Measurements from ENCODE around the gene PTPRM. TPM values are rescaled to one million over a fixed set of nuclear protein-coding genes. Genes with fewer than 3 reads are reported as not detected.

The PTPRM gene
- total RNA-seq, 2 donors from 2014 or later, result 7.5 to 19.2 TPM

- Mint-ChIP-seq H3K4me1 (ENCODE audit: low read depth in 2 of 2) (no peaks in the 10 kb centered on the region), H3K27ac (no peak overlapping the region), H3K27me3 (no peaks in the 10 kb centered on the region), H3K36me3 (peaks cover 6% of the 10 kb centered on the region), H3K9me3 (peaks cover 4% of the 10 kb centered on the region), H3K4me3 (no peak overlapping the region)
- ATAC-seq (no peak), DNase-seq (ENCODE audit: low spot score) (no peak)
Measured at GRCh38 chr18:7844418-7844817, 277.3 kb downstream of the PTPRM start.

GRCh38 chr18:7846335-7846734 lies 279.2 kb downstream of the PTPRM start:
- Mint-ChIP-seq H3K4me3 (no peak overlapping the region), H3K27me3 (no peaks in the 10 kb centered on the region), H3K9me3 (peaks cover 4% of the 10 kb centered on the region), H3K27ac (no peak overlapping the region), H3K4me1 (ENCODE audit: low read depth in 2 of 2) (no peaks in the 10 kb centered on the region), H3K36me3 (peaks cover 12% of the 10 kb centered on the region)
- DNase-seq (ENCODE audit: low spot score), result no peak
- ATAC-seq, result no peak

- peaks cover 4% of the 10 kb centered on the region for H3K9me3 Mint-ChIP-seq
- ATAC-seq (no peak), DNase-seq (ENCODE audit: low spot score) (no peak)
- H3K27ac Mint-ChIP-seq, result no peak overlapping the region
- H3K27me3 Mint-ChIP-seq, result no peaks in the 10 kb centered on the region
- H3K4me3 Mint-ChIP-seq, result no peak overlapping the region
- H3K4me1 Mint-ChIP-seq (ENCODE audit: low read depth in 2 of 2), result no peaks in the 10 kb centered on the region
- H3K36me3 Mint-ChIP-seq, result peaks cover 12% of the 10 kb centered on the region
Measured at GRCh38 chr18:7847357-7848053, 280.4 kb downstream of the PTPRM start.

- peaks cover 12% of the 10 kb centered on the region for H3K36me3 Mint-ChIP-seq
- H3K9me3 Mint-ChIP-seq, result peaks cover 5% of the 10 kb centered on the region
- ATAC-seq (no peak), DNase-seq (ENCODE audit: low spot score) (no peak)
- no peaks in the 10 kb centered on the region for H3K4me1 Mint-ChIP-seq (ENCODE audit: low read depth in 2 of 2)
- H3K4me3 Mint-ChIP-seq, result no peak overlapping the region
- no peaks in the 10 kb centered on the region for H3K27me3 Mint-ChIP-seq
- H3K27ac Mint-ChIP-seq, result no peak overlapping the region
Measured at GRCh38 chr18:7848054-7848412, 280.9 kb downstream of the PTPRM start.

GRCh38 chr18:7850446-7850845 lies 283.3 kb downstream of the PTPRM start:
- Mint-ChIP-seq H3K4me1 (ENCODE audit: low read depth in 2 of 2) (no peaks in the 10 kb centered on the region), H3K9me3 (peaks cover 7% of the 10 kb centered on the region), H3K27me3 (no peaks in the 10 kb centered on the region), H3K36me3 (peaks cover 12% of the 10 kb centered on the region), H3K27ac (no peak overlapping the region), H3K4me3 (no peak overlapping the region)
- DNase-seq (ENCODE audit: low spot score) (no peak), ATAC-seq (no peak)

GRCh38 chr18:7855028-7855427 lies 287.9 kb downstream of the PTPRM start:
- Mint-ChIP-seq H3K4me3 (no peak overlapping the region), H3K4me1 (ENCODE audit: low read depth in 2 of 2) (no peaks in the 10 kb centered on the region), H3K27ac (no peak overlapping the region), H3K36me3 (peaks cover 6% of the 10 kb centered on the region), H3K9me3 (peaks cover 3% of the 10 kb centered on the region), H3K27me3 (no peaks in the 10 kb centered on the region)
- no peak for DNase-seq (ENCODE audit: low spot score)
- ATAC-seq, result no peak

GRCh38 chr18:7855671-7856070 lies 288.6 kb downstream of the PTPRM start:
- DNase-seq (ENCODE audit: low spot score), result no peak
- no peak overlapping the region for H3K4me3 Mint-ChIP-seq
- ATAC-seq, result no peak

GRCh38 chr18:7856116-7856515 lies 289.0 kb downstream of the PTPRM start:
- Mint-ChIP-seq H3K9me3 (peaks cover 3% of the 10 kb centered on the region), H3K36me3 (peaks cover 2% of the 10 kb centered on the region)
- ATAC-seq, result no peak

More at GRCh38 chr18:7855671-7856070, 288.6 kb downstream of the PTPRM start:
- peaks cover 6% of the 10 kb centered on the region for H3K36me3 Mint-ChIP-seq
- H3K4me1 Mint-ChIP-seq (ENCODE audit: low read depth in 2 of 2), result no peaks in the 10 kb centered on the region
- H3K27ac Mint-ChIP-seq, result no peak overlapping the region
- H3K9me3 Mint-ChIP-seq, result peaks cover 3% of the 10 kb centered on the region
- H3K27me3 Mint-ChIP-seq, result no peaks in the 10 kb centered on the region

GRCh38 chr18:7856733-7857132 lies 289.6 kb downstream of the PTPRM start:
- no peaks in the 10 kb centered on the region for H3K36me3 Mint-ChIP-seq
- ATAC-seq, result no peak

More at GRCh38 chr18:7856116-7856515, 289.0 kb downstream of the PTPRM start:
- Mint-ChIP-seq H3K27ac (no peak overlapping the region), H3K4me3 (no peak overlapping the region), H3K4me1 (ENCODE audit: low read depth in 2 of 2) (no peaks in the 10 kb centered on the region), H3K27me3 (no peaks in the 10 kb centered on the region)
- no peak for DNase-seq (ENCODE audit: low spot score)

GRCh38 chr18:7857562-7857961 lies 290.4 kb downstream of the PTPRM start:
- Mint-ChIP-seq H3K9me3 (peaks cover 3% of the 10 kb centered on the region), H3K27me3 (no peaks in the 10 kb centered on the region), H3K4me3 (no peak overlapping the region), H3K36me3 (no peaks in the 10 kb centered on the region), H3K4me1 (ENCODE audit: low read depth in 2 of 2) (no peaks in the 10 kb centered on the region), H3K27ac (no peak overlapping the region)
- no peak for ATAC-seq
- no peak for DNase-seq (ENCODE audit: low spot score)

More at GRCh38 chr18:7856733-7857132, 289.6 kb downstream of the PTPRM start:
- DNase-seq (ENCODE audit: low spot score), result no peak
- H3K4me1 Mint-ChIP-seq (ENCODE audit: low read depth in 2 of 2), result no peaks in the 10 kb centered on the region
- no peak overlapping the region for H3K27ac Mint-ChIP-seq
- H3K4me3 Mint-ChIP-seq, result no peak overlapping the region
- H3K9me3 Mint-ChIP-seq, result peaks cover 3% of the 10 kb centered on the region
- H3K27me3 Mint-ChIP-seq, result no peaks in the 10 kb centered on the region

GRCh38 chr18:7859122-7859521 lies 292.0 kb downstream of the PTPRM start:
- DNase-seq (ENCODE audit: low spot score), result no peak
- no peak overlapping the region for H3K4me3 Mint-ChIP-seq
- no peaks in the 10 kb centered on the region for H3K27me3 Mint-ChIP-seq
- H3K4me1 Mint-ChIP-seq (ENCODE audit: low read depth in 2 of 2), result no peaks in the 10 kb centered on the region
- no peaks in the 10 kb centered on the region for H3K9me3 Mint-ChIP-seq
- no peak for ATAC-seq
- H3K27ac Mint-ChIP-seq, result no peak overlapping the region
- H3K36me3 Mint-ChIP-seq, result no peaks in the 10 kb centered on the region

- no peak for ATAC-seq
- no peaks in the 10 kb centered on the region for H3K4me1 Mint-ChIP-seq (ENCODE audit: low read depth in 2 of 2)
Measured at GRCh38 chr18:7870266-7870665, 303.1 kb downstream of the PTPRM start.

GRCh38 chr18:7870855-7871254 lies 303.7 kb downstream of the PTPRM start:
- peaks cover 11% of the 10 kb centered on the region for H3K9me3 Mint-ChIP-seq
- DNase-seq (ENCODE audit: low spot score), result no peak
- H3K27ac Mint-ChIP-seq, result no peak overlapping the region

More at GRCh38 chr18:7870266-7870665, 303.1 kb downstream of the PTPRM start:
- DNase-seq (ENCODE audit: low spot score), result no peak
- H3K36me3 Mint-ChIP-seq, result peaks cover 10% of the 10 kb centered on the region
- H3K27ac Mint-ChIP-seq, result no peak overlapping the region
- H3K27me3 Mint-ChIP-seq, result peaks cover 0 to 6% of the 10 kb centered on the region in 2 donors
- no peak overlapping the region for H3K4me3 Mint-ChIP-seq
- peaks cover 7% of the 10 kb centered on the region for H3K9me3 Mint-ChIP-seq

GRCh38 chr18:7871560-7872456 lies 304.7 kb downstream of the PTPRM start:
- Mint-ChIP-seq H3K36me3 (no peaks in the 10 kb centered on the region), H3K4me3 (no peak overlapping the region), H3K27ac (no peak overlapping the region), H3K27me3 (no peaks in the 10 kb centered on the region), H3K9me3 (peaks cover 4% of the 10 kb centered on the region), H3K4me1 (ENCODE audit: low read depth in 2 of 2) (no peaks in the 10 kb centered on the region)
- DNase-seq (ENCODE audit: low spot score) (no peak), ATAC-seq (no peak)

More at GRCh38 chr18:7870855-7871254, 303.7 kb downstream of the PTPRM start:
- H3K27me3 Mint-ChIP-seq, result peaks cover 0 to 6% of the 10 kb centered on the region in 2 donors
- no peak for ATAC-seq
- H3K4me3 Mint-ChIP-seq, result no peak overlapping the region
- H3K4me1 Mint-ChIP-seq (ENCODE audit: low read depth in 2 of 2), result no peaks in the 10 kb centered on the region
- peaks cover 9% of the 10 kb centered on the region for H3K36me3 Mint-ChIP-seq

All from natural killer cell treated with Interleukin-12 subunit alpha and Interleukin-12 subunit beta and Interleukin-15 and Interleukin-18, amount 100 ng/mL, for 72 hours (primary cell).